GM19372 (cell line): Measurements from ENCODE around the gene LILRA1.
"Not testable (repeated sequence)": the region's sequence is repeated elsewhere in the genome, so short reads cannot be mapped to it uniquely, and the experiment has no call there.

Experiments used
- ATAC-seq: cut with Tn5 transposase; IDR thresholded peaks from one replicate; pipeline ENCODE4 v1.9.1; 2021; ENCODE audit warnings: mild to moderate bottlenecking, low read depth, moderate library complexity; ENCODE audit not compliant: unreplicated experiment

The LILRA1 gene

GRCh38 chr19:54622431-54622830 is 29.0 kb downstream of the LILRA1 start:
- no peak for ATAC-seq

GRCh38 chr19:54624234-54624633 is 30.8 kb downstream of the LILRA1 start:
- ATAC-seq, result not testable (repeated sequence)

GRCh38 chr19:54624934-54625730 is 31.7 kb downstream of the LILRA1 start:
- ATAC-seq, result not testable (repeated sequence)

DNA sequence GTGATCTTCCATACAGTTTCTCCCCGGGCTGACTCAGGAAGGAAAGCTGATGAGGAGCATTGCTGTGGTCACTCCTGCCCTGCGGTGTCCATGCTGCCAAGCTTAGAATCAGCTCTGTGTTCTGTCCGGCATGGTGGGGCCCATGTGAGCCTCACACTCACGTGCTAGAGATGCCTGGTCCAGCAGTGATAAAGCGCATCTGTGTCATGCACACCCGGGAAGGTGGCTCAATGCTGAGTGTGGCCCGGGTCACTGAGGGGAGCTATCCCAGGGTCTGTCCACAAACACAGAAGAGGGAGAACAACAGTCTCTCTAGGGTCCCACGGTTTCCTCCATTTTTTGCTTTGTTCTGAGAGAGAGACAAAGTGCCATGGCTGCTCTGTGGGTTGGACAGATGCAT is 33.3 kb downstream of the LILRA1 start:
- no peak for ATAC-seq

DNA sequence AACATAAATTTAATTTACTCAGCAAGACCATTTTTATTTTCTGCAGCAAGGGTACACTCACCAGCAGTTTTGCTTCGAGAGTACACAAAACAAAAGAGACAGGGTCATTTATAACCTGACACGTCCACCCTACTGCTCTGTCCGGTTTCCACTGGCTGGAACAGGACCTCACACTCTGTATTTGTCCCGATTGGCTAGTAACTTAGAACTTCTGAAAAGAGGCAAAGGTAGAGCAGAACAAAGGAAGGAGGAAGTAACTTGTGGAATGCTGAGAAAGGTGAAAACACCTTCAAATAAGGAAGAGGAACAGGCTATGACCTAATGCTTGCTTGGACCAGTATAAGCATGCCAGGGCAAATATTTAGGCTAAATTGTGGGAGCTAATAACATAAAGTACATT is 34.5 kb downstream of the LILRA1 start:
- not testable (repeated sequence) for ATAC-seq

- not testable (repeated sequence) for ATAC-seq
Observed at GRCh38 chr19:54630262-54630661, 36.8 kb downstream of the LILRA1 start, which contains the start of gene LILRB1. Gene LILRB1, plus strand, starts transcription at chr19:54630484. Its CDS starts 590 bp downstream, at chr19:54631074.

DNA sequence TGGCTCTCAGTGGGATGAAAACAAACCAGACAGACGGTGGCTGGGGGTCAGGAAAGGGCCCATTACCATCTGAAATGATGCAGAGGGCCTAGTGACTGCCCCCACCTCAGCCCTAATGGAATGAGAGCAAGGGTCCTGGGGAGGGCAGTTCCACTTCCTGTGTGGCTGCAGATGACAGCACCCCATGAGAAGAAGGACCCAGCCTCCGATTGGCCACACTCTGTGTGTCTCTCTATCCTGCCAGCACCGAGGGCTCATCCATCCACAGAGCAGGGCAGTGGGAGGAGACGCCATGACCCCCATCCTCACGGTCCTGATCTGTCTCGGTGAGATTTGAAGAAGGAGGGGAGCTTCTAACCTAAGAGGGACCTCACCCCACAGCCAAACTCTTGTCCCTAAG is 37.4 kb downstream of the LILRA1 start:
- no peak for ATAC-seq

DNA sequence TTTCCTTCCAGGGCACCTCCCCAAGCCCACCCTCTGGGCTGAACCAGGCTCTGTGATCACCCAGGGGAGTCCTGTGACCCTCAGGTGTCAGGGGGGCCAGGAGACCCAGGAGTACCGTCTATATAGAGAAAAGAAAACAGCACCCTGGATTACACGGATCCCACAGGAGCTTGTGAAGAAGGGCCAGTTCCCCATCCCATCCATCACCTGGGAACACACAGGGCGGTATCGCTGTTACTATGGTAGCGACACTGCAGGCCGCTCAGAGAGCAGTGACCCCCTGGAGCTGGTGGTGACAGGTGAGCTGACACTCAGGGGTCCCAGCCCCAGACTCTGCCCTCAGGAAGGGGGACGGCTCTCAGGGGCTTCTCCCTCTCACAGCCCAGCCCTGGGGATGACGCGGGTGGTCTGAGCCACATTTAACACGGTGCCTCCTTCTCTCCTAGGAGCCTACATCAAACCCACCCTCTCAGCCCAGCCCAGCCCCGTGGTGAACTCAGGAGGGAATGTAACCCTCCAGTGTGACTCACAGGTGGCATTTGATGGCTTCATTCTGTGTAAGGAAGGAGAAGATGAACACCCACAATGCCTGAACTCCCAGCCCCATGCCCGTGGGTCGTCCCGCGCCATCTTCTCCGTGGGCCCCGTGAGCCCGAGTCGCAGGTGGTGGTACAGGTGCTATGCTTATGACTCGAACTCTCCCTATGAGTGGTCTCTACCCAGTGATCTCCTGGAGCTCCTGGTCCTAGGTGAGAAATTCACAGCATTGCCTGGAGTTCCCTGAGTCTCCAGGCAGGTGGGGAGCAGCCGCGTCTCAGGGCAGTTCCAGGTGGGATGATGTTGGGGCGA is 38.3 kb downstream of the LILRA1 start:
- ATAC-seq, result not testable (repeated sequence)

DNA sequence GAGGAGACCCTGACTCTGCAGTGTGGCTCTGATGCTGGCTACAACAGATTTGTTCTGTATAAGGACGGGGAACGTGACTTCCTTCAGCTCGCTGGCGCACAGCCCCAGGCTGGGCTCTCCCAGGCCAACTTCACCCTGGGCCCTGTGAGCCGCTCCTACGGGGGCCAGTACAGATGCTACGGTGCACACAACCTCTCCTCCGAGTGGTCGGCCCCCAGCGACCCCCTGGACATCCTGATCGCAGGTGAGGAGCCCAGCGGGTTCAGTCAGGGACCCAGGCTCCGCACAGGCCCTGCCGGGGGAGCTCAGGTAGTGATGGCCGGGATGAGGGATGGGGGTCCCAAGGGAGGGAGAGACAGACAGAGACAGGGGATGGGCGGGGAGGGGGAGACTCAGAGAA is 39.1 kb downstream of the LILRA1 start:
- not testable (repeated sequence) for ATAC-seq

GRCh38 chr19:54633401-54633800 is 40.0 kb downstream of the LILRA1 start:
- no peak for ATAC-seq

- ATAC-seq, result not testable (repeated sequence)
Observed at GRCh38 chr19:54636081-54636480, 42.6 kb downstream of the LILRA1 start.

GRCh38 chr19:54638683-54639082 is 45.3 kb downstream of the LILRA1 start:
- no peak for ATAC-seq

GRCh38 chr19:54642953-54643352 is 49.5 kb downstream of the LILRA1 start:
- not testable (repeated sequence) for ATAC-seq

DNA sequence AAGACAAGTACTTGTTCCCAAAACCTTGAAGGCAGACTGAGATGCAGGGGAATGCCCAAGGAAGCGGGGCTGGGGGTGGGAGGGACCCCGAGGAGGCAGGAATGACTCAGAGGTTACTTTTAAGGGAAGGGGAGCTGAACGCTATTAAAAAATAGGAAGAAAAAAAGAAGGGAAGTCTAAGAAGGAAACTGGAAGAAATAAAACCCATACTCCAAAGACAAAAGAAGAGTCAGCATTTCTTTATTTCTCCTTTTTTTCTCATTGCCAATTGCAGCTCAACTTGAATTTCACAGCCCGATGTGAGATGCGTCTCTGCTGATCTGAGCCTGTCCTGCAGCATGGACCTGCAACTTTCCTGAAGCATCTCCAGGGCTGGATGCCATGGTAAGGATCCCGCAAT is 50.2 kb downstream of the LILRA1 start:
- ATAC-seq, result not testable (repeated sequence)

- ATAC-seq, result no peak
Observed at GRCh38 chr19:54644056-54644455, 50.6 kb downstream of the LILRA1 start.

DNA sequence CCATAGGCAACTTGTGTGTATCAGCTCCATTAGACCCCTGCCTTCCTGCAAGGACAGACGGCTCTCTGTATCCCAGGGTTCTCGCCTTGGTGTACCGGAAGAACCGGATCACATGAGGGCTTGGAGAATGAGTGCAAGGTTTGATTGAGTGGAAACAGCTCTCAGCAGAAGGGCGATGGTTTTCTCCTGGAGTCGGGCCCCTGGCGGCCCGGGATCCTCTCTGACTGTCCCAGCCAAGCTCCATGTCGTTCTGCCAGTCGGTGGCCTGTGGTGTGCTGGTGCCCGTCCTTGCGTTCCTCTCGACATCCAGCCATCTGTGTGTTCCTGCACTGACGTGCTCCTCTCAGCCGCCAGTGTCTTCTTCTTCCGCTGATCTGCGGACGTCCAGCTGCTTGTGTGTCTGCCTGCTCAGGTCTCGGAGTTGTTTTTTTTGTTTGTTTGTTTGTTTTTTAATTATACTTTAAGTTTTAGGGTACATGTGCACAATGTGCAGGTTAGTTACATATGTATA is 53.0 kb downstream of the LILRA1 start:
- no peak for ATAC-seq

DNA sequence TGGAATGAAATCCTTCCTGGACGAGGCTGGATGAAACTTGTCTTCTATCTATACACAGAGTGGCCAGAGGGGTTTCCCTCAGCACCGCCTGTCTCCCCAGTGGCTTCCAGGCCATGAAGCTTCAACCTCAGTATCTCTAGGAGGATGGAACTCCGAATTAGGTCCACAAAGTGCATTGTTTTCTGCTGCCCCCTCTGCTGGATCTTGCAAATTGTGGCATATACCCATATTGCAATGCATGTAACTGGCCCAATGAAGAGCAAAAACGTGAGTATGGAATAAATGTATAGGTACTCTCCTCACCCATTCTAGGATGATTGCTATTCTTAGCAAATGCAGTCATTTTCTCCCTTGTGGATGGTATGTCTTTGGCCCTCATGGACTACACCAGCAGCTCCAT is 54.7 kb downstream of the LILRA1 start:
- no peak for ATAC-seq

DNA sequence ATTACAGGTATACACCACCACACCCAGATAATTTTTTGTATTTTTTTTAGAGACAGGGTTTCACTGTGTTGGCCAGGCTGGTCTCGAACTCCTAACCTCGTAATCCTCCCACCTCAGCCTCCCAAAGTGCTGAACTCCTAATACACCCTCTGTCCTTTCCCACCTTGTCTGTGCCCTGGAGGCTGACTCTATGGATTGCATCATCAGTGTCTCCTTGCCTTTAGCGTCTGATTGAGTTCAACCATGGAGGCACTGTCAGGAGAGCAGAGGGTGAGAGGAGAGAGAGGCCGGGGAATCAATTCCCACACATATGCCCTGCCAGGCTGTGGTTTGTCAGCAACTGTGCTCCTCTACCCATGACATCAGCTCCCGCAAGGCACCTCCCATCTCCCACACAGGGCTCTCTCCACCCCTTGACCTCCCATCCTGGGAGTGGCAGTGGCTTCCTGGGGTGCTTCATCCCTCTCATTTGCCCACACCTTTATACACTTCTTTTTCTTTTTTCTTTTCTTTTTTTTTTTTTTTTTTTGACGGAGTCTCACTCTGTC is 56.8 kb downstream of the LILRA1 start:
- no peak for ATAC-seq
